C4-2B (cell line): Measurements from ENCODE around the gene NFKB1.

Experiments used
- CTCF ChIP-seq: fragments of 450-650 bp; conservative IDR thresholded peaks from 2 replicates; pipeline ENCODE4 v1.5.1; 2017; ENCODE audit warnings: mild to moderate bottlenecking
- ZFX ChIP-seq: fragments of 450-650 bp; IDR thresholded peaks from 2 replicates; pipeline ENCODE4 v1.6.1; 2017

GRCh38 chr4:102564399-102565059, 63.4 kb downstream of the NFKB1 start:
- no peak for TF ChIP-seq CTCF
- TF ChIP-seq ZFX: no peak
